LNCaP clone FGC (cell line): ENCODE measurements around the gene RAD51B.

Experiments used
- DNase-seq: peaks from one replicate; pipeline ENCODE4 v3.0.0-alpha.2; 2011; ENCODE audit warnings: low read depth
- H3K4me3 ChIP-seq: 2 replicates; pipeline ENCODE4 v1.5.1; 2011; ENCODE audit warnings: mild to moderate bottlenecking, low read depth, low read length, control low read depth
- TF ChIP-seq, protein P1 (sequence below): IDR thresholded peaks from 2 replicates; pipeline ENCODE4 v1.5.1; 2012; ENCODE audit warnings: mild to moderate bottlenecking; ENCODE audit not compliant: control insufficient read depth, insufficient read depth; ENCODE audit errors: extremely low read depth

Gene RAD51B

DNA sequence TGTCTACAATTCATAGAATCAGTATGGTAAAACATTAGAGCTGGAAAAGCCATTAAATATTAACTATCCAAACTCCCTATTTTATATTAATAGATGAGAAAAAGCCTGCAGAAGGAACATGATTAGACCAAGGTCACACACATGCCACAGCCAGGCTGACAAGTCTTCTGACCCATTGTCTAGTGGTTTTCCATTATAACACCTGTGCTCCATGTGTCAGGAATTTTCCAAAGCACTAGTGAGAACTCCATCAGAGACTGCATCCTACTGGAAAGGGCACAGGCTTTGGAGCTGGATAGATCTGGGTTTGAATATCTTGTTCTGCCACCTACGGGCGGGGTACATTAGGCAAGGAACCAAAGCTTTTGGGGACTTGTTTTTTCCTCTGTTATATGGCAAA, 325.5 kb downstream of the RAD51B start:
- no peak overlapping the region for H3K4me3 ChIP-seq
- TF ChIP-seq, protein P1, sequence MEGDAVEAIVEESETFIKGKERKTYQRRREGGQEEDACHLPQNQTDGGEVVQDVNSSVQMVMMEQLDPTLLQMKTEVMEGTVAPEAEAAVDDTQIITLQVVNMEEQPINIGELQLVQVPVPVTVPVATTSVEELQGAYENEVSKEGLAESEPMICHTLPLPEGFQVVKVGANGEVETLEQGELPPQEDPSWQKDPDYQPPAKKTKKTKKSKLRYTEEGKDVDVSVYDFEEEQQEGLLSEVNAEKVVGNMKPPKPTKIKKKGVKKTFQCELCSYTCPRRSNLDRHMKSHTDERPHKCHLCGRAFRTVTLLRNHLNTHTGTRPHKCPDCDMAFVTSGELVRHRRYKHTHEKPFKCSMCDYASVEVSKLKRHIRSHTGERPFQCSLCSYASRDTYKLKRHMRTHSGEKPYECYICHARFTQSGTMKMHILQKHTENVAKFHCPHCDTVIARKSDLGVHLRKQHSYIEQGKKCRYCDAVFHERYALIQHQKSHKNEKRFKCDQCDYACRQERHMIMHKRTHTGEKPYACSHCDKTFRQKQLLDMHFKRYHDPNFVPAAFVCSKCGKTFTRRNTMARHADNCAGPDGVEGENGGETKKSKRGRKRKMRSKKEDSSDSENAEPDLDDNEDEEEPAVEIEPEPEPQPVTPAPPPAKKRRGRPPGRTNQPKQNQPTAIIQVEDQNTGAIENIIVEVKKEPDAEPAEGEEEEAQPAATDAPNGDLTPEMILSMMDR, result no peak
- DNase-seq, result no peak

- DNase-seq, result no peak
Observed at GRCh38 chr14:68145539-68145938, 326.0 kb downstream of the RAD51B start.

DNA sequence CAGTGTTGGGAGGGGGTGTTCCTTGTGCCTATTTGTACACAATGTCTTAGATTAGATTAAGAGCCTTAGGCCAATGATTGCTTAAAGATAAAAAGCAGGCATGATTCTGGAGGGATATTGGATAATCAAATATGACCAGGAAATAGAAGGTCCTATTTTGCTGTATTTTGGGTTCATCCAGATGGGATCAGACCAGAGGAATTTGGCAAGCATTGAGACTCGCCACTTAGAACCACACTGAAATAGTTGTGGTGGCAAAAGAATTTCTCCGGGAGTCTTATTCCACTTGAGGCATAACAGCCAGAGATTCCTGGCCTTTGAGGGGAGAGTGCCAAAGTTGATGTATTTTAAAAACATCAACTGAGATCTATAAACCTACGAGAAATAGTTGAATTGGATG, 327.2 kb downstream of the RAD51B start:
- no peak overlapping the region for H3K4me3 ChIP-seq
- no peak for DNase-seq
- TF ChIP-seq, protein P1, result no peak

More at GRCh38 chr14:68145539-68145938, 326.0 kb downstream of the RAD51B start:
- TF ChIP-seq, protein P1, result no peak
- H3K4me3 ChIP-seq, result no peak overlapping the region

GRCh38 chr14:68147303-68147702, 327.7 kb downstream of the RAD51B start:
- DNase-seq, result no peak
- TF ChIP-seq, protein P1, result no peak
- no peak overlapping the region for H3K4me3 ChIP-seq

GRCh38 chr14:68148276-68148675, 328.7 kb downstream of the RAD51B start:
- no peak for DNase-seq
- H3K4me3 ChIP-seq, result no peak overlapping the region
- TF ChIP-seq, protein P1, result no peak

- TF ChIP-seq, protein P1, result no peak
- no peak for DNase-seq
- H3K4me3 ChIP-seq, result no peak overlapping the region
Observed at GRCh38 chr14:68148763-68149162, 329.2 kb downstream of the RAD51B start.

GRCh38 chr14:68153275-68153674, 333.7 kb downstream of the RAD51B start:
- TF ChIP-seq, protein P1, result no peak
- no peak for DNase-seq
- no peak overlapping the region for H3K4me3 ChIP-seq
